Measurements from ENCODE around the gene GAPVD1.
A peak's percentile ranks its signal among the peaks of the same experiment; 100 is the strongest.

DNA sequence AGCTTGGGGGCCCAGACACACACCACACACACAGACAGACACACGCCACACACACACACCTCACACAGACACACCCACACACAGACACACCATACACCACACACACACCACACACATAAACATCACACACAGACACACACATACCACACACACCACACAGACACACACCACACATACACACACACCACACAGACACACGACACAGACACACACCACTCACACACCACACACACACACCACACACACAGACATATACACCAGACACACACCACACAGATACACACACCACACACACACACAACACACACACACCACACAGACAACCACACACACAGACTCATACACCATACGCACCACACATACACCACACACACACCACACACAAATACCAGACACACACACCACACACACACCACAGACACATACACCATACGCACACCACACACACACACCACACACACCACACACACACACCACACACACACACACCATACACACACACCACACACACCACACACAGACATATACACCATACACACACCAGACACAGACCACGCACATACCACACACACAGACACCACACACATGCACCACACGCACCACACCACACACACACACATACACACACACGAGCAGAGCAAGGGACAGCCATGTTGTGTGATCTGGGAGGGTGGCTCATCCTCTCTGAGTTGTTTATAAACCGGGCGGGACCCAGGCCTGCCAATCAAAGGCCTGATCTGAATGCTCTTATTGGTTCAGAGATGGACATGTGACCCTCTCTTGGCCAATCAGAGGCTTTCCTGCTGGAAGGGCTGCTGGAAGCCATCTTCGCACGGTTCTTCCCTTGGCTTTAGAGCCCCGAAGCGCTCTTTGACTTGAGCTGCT is 148.3 kb downstream of the GAPVD1 start:
- TF ChIP-seq, protein P1, sequence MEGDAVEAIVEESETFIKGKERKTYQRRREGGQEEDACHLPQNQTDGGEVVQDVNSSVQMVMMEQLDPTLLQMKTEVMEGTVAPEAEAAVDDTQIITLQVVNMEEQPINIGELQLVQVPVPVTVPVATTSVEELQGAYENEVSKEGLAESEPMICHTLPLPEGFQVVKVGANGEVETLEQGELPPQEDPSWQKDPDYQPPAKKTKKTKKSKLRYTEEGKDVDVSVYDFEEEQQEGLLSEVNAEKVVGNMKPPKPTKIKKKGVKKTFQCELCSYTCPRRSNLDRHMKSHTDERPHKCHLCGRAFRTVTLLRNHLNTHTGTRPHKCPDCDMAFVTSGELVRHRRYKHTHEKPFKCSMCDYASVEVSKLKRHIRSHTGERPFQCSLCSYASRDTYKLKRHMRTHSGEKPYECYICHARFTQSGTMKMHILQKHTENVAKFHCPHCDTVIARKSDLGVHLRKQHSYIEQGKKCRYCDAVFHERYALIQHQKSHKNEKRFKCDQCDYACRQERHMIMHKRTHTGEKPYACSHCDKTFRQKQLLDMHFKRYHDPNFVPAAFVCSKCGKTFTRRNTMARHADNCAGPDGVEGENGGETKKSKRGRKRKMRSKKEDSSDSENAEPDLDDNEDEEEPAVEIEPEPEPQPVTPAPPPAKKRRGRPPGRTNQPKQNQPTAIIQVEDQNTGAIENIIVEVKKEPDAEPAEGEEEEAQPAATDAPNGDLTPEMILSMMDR (IDR thresholded peaks at IDR 0.05): no peak
- TF ChIP-seq ZNF416 (CRISPR knock-in tag; IDR thresholded peaks at IDR 0.05) (no peak), TEAD4 (CRISPR knock-in tag; IDR thresholded peaks at IDR 0.05) (no peak), CBFB (CRISPR knock-in tag; IDR thresholded peaks at IDR 0.05; ENCODE audit: low read depth) (no peak), ZNF219 (CRISPR knock-in tag; IDR thresholded peaks at IDR 0.05; ENCODE audit: borderline replicate concordance) (no peak), NR2C2 (CRISPR knock-in tag; IDR thresholded peaks at IDR 0.05) (no peak), SP1 (CRISPR knock-in tag; conservative IDR thresholded peaks at IDR 0.05) (no peak), NFE2L1 (CRISPR knock-in tag; IDR thresholded peaks at IDR 0.05) (0 out of 2 replicates have a peak, but pooled peaks have one; percentile 21)
